Measurements from ENCODE around the gene MRGPRG. TPM values are rescaled to one million over a fixed set of nuclear protein-coding genes. Genes with fewer than 3 reads are reported as not detected.

Gene MRGPRG
- total RNA-seq, 1 experiment from 2014 or later = not detected

GRCh38 chr11:3206156-3206921, 12.3 kb downstream of the MRGPRG start:
- no peaks in the 10 kb centered on the region for H4K20me1 ChIP-seq (ENCODE audit: low read length)
- H3K4me3 ChIP-seq (ENCODE audit: low read length) = no peak overlapping the region
- DNase-seq = no peak
- no TSS peak for BruUV-seq (replicated peaks)
- no peaks in the 10 kb centered on the region for H3K79me2 ChIP-seq (ENCODE audit: low read length)
- no peaks in the 10 kb centered on the region for H3F3A ChIP-seq (ENCODE audit: low read length, unreplicated experiment)
- intact Hi-C loops (cut with micrococcal nuclease) = no loop called here
- ChIA-PET CTCF (no interaction called here), POLR2A (ENCODE audit: unreplicated experiment) (no interaction called here)
- peaks cover 26% of the 10 kb centered on the region for H3K27me3 ChIP-seq (ENCODE audit: low read length)
- no peak overlapping the region for H3K4me2 ChIP-seq (ENCODE audit: low read length)
- no peaks in the 10 kb centered on the region for H3K9me3 ChIP-seq (ENCODE audit: low read length)
- ATAC-seq = no peak
- H3K27ac ChIP-seq (ENCODE audit: low read length) = no peak overlapping the region
- H3K9ac ChIP-seq (ENCODE audit: low read length) = no peak overlapping the region
- H3K36me3 ChIP-seq (ENCODE audit: low read depth, low read length) = no peaks in the 10 kb centered on the region
- H3K9me2 ChIP-seq (replicated peaks; ENCODE audit: low read length) = no peaks in the 10 kb centered on the region
- H2AFZ ChIP-seq (ENCODE audit: low read length) = no peak overlapping the region
- TF ChIP-seq EZH2 (IDR thresholded peaks at IDR 0.05; ENCODE audit: low read length, unreplicated experiment) (no peak), EZH2phosphoT487 (IDR thresholded peaks at IDR 0.05; ENCODE audit: borderline replicate concordance, low read length) (no peak), CTCF (conservative IDR thresholded peaks at IDR 0.05; ENCODE audit: low read depth, low read length) (no peak)
- H3K4me1 ChIP-seq (ENCODE audit: insufficient read depth, low read length) = no peaks in the 10 kb centered on the region

- DNase-seq = no peak
- Histone ChIP-seq H3F3A (ENCODE audit: low read length, unreplicated experiment) (no peaks in the 10 kb centered on the region), H3K9me3 (ENCODE audit: low read length) (no peaks in the 10 kb centered on the region), H3K9me2 (replicated peaks; ENCODE audit: low read length) (no peaks in the 10 kb centered on the region), H3K4me3 (ENCODE audit: low read length) (no peak overlapping the region), H3K9ac (ENCODE audit: low read length) (no peak overlapping the region), H3K36me3 (ENCODE audit: low read depth, low read length) (no peaks in the 10 kb centered on the region), H3K27ac (ENCODE audit: low read length) (no peak overlapping the region), H3K4me1 (ENCODE audit: insufficient read depth, low read length) (no peaks in the 10 kb centered on the region), H2AFZ (ENCODE audit: low read length) (no peak overlapping the region), H3K79me2 (ENCODE audit: low read length) (no peaks in the 10 kb centered on the region), H3K4me2 (ENCODE audit: low read length) (no peak overlapping the region), H4K20me1 (ENCODE audit: low read length) (no peaks in the 10 kb centered on the region), H3K27me3 (ENCODE audit: low read length) (peaks cover 27% of the 10 kb centered on the region)
- CTCF ChIA-PET = no interaction called here
- ATAC-seq = no peak
- TF ChIP-seq EZH2 (IDR thresholded peaks at IDR 0.05; ENCODE audit: low read length, unreplicated experiment) = no peak
- no peak for TF ChIP-seq CTCF (conservative IDR thresholded peaks at IDR 0.05; ENCODE audit: low read depth, low read length)
- no peak for TF ChIP-seq EZH2phosphoT487 (IDR thresholded peaks at IDR 0.05; ENCODE audit: borderline replicate concordance, low read length)
- POLR2A ChIA-PET (ENCODE audit: unreplicated experiment) = no interaction called here
- intact Hi-C loops (cut with micrococcal nuclease) = no loop called here
- BruUV-seq (replicated peaks) = no TSS peak
Observed at GRCh38 chr11:3205261-3206155, 13.1 kb downstream of the MRGPRG start.

All from PC-3 (cell line).